Thyroid gland (tissue), 4 donors: Measurements from ENCODE around the gene SLC8A1. TPM values are rescaled to one million over a fixed set of nuclear protein-coding genes. Genes with fewer than 3 reads are reported as not detected.

Experiments
- DNase-seq, 2 donors: peaks; one replicate each; pipeline ENCODE4 v3.0.0-alpha.2; 2019
- H3K27ac ChIP-seq, 3 donors: fragments of 200-600 bp; sonication (generic); 1 replicate in 2 of 3; 2 replicates in 1 of 3; pipeline ENCODE4 v1.5.1; 2016 to 2019; ENCODE audit warnings: mild to moderate bottlenecking in 1 of 3, moderate library complexity in 1 of 3
- H3K27me3 ChIP-seq: fragments of 200-600 bp; sonication (generic); one replicate; pipeline ENCODE4 v1.5.1; 2019
- H3K36me3 ChIP-seq, 2 donors: fragments of 200-600 bp; sonication (generic); one replicate each; pipeline ENCODE4 v1.5.1; 2016 to 2019
- H3K4me1 ChIP-seq, 2 donors: fragments of 200-600 bp; sonication (generic); one replicate each; pipeline ENCODE4 v1.5.1; 2017 to 2019
- H3K4me3 ChIP-seq, 3 donors: fragments of 200-600 bp; sonication (generic); replicated peaks in 1 of 3; 1 replicate in 2 of 3; 2 replicates in 1 of 3; pipeline ENCODE4 v1.5.1; 2016; ENCODE audit warnings: mild to moderate bottlenecking in 1 of 3
- H3K9me3 ChIP-seq: fragments of 200-600 bp; sonication (generic); one replicate; pipeline ENCODE4 v1.5.1; 2017
- POLR2A ChIP-seq, 2 donors: fragments of 450-650 bp; IDR thresholded peaks; one replicate each; pipeline ENCODE4 v1.6.1; 2017; ENCODE audit warnings: antibody characterized with exemption in 2 of 2, mild to moderate bottlenecking in 2 of 2, moderate library complexity in 1 of 2
- WGBS, 2 donors: methylation state at CpG; one replicate each; pipeline ENCODE4 v1.1.5; 2017; 5-methylcytosine and 5-hydroxymethylcytosine counted together
- intact Hi-C: fragments of 100-400 bp; cut with DNase I; formaldehyde crosslinking; loops from one replicate; pipeline ENCODE4 v1.15.1; 2023
- total RNA-seq, 4 donors: library from RNA; depleted of rRNA; stranded (reverse); fragments of >200 nt; gene quantifications; one replicate each; pipeline ENCODE4 v1.2.3, GENCODE V29; 2016
- TF ChIP-seq, protein P1 (sequence below), 6 experiments: fragments of 200-600 bp in 3 of 6; fragments of 450-650 bp in 3 of 6; sonication (generic) in 3 of 6; IDR thresholded peaks; one replicate each; pipeline ENCODE4 v1.5.1; 2016 to 2019; ENCODE audit warnings: antibody characterized with exemption in 6 of 6, mild to moderate bottlenecking in 2 of 6, inconsistent platforms in 1 of 6, moderate library complexity in 1 of 6

The SLC8A1 gene
- total RNA-seq, 4 donors from 2014 or later, result 2.0 to 5.1 (median 4.4) TPM

DNA sequence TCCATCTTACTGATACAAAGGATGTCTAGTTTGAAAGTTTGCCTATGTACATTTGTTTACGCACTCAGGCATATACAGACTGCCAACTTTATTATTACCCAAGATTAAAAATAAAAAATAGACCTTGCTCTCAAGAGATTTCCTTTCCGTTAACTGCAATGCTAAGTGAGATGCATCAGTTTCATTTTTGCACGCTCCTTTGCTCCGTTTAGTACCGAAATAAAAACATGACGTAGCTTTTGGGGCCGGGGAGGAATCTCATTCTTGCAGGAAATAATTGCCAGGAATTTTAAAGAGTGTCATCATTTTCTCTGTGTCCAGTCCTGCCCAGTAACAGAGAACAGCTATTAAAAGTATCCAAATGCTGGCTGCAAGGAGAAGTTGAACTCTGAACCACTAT, 169.5 kb downstream of the SLC8A1 start:
- Histone ChIP-seq H3K9me3 (no peaks in the 10 kb centered on the region), H3K36me3 (no peaks in the 10 kb centered on the region), H3K27me3 (no peaks in the 10 kb centered on the region), H3K27ac (no peak overlapping the region), H3K4me3 (no peak overlapping the region), H3K4me1 (peaks cover 7 to 8% of the 10 kb centered on the region in 2 donors)
- DNase-seq, result no peak
- WGBS, 2 donors, result 60 to 65% methylated on average over 7 of the region's 7 CpGs
- intact Hi-C loops, result no loop called here
- TF ChIP-seq, protein P1, sequence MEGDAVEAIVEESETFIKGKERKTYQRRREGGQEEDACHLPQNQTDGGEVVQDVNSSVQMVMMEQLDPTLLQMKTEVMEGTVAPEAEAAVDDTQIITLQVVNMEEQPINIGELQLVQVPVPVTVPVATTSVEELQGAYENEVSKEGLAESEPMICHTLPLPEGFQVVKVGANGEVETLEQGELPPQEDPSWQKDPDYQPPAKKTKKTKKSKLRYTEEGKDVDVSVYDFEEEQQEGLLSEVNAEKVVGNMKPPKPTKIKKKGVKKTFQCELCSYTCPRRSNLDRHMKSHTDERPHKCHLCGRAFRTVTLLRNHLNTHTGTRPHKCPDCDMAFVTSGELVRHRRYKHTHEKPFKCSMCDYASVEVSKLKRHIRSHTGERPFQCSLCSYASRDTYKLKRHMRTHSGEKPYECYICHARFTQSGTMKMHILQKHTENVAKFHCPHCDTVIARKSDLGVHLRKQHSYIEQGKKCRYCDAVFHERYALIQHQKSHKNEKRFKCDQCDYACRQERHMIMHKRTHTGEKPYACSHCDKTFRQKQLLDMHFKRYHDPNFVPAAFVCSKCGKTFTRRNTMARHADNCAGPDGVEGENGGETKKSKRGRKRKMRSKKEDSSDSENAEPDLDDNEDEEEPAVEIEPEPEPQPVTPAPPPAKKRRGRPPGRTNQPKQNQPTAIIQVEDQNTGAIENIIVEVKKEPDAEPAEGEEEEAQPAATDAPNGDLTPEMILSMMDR (IDR thresholded peaks at IDR 0.05), result no peak
- TF ChIP-seq POLR2A (IDR thresholded peaks at IDR 0.05), result no peak

DNA sequence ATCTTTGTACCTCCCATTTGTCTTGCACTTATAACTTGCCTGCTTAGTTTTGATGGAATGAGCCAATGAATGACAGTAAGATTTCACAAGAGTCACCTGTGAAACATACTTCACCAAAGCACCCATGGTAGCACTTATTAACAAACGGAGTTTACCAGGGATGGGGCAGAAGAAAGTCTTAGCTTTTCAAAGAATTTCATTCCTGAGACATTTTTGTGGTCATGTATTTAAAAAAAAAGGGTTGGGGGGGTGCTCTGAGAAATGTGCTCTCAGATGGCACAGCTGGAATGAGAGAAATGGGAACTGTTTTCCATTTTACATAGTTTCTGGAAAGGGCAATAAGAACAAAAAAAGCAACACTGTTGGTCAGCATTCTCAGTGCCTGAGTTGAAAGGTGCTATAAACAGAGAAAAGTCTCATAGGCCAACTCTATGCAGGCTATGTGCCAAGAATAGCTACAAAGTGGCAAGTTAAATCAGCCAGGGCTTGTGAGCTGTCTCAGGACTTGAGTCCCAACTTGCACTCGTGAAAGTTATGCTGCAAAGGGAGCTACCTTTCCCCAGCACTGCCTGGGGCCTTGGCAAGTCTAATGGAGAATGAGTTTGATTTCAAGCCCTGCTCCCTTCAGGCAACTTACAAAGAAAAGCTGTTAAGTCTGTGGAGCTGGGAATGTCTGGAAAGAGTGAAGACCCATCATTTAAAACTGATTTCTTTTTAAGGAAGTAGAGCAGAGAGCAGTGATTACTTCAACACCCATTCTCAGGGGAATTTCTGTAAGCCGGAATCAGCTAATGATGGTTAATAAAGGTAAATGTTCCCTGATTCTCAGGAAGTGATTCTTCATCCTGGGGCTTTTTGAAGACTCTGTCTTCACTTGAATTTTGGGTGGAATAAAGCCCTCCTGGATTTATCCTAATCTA, 170.6 kb downstream of the SLC8A1 start:
- Histone ChIP-seq H3K4me1 (peaks cover 7 to 8% of the 10 kb centered on the region in 2 donors), H3K4me3 (no peak overlapping the region), H3K27me3 (no peaks in the 10 kb centered on the region), H3K27ac (peak overlapping the region in 1 of 3 donors; percentile 13), H3K36me3 (no peaks in the 10 kb centered on the region), H3K9me3 (no peaks in the 10 kb centered on the region)
- TF ChIP-seq, protein P1 (IDR thresholded peaks at IDR 0.05), result no peak
- no peak for TF ChIP-seq POLR2A (IDR thresholded peaks at IDR 0.05)
- peak; percentile 37 to 45 for DNase-seq
- intact Hi-C loops, result no loop called here
- 48 to 56% methylated on average over 3 of the region's 3 CpGs for WGBS, 2 donors

DNA sequence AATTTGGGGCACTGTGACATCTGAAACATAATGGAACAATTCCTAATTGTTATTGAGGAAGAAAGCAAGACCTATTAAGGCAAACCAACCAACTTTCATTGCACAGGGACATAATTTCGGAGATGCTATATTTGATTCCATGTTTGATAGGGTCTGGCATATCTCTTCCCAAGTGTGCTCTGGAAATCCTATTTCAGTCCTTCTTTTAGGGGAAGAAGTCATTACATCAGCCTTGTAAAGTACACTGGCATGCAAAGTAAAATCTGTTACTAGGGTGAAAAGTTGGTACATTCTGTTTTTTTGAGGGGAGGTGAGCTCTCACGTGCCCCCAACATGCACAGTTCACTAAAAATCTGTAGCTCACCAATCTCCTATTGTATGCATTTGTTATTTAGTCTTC, 172.4 kb downstream of the SLC8A1 start:
- no peaks in the 10 kb centered on the region for H3K9me3 ChIP-seq
- H3K4me3 ChIP-seq, result no peak overlapping the region
- intact Hi-C loops, result no loop called here
- H3K27me3 ChIP-seq, result no peaks in the 10 kb centered on the region
- no peak for DNase-seq
- 95 to 97% methylated on average over 2 of the region's 2 CpGs for WGBS, 2 donors
- no peaks in the 10 kb centered on the region for H3K36me3 ChIP-seq
- TF ChIP-seq POLR2A (IDR thresholded peaks at IDR 0.05), result no peak
- TF ChIP-seq, protein P1 (IDR thresholded peaks at IDR 0.05), result no peak
- H3K27ac ChIP-seq, result no peak overlapping the region
- H3K4me1 ChIP-seq, result peaks cover 7 to 8% of the 10 kb centered on the region in 2 donors

DNA sequence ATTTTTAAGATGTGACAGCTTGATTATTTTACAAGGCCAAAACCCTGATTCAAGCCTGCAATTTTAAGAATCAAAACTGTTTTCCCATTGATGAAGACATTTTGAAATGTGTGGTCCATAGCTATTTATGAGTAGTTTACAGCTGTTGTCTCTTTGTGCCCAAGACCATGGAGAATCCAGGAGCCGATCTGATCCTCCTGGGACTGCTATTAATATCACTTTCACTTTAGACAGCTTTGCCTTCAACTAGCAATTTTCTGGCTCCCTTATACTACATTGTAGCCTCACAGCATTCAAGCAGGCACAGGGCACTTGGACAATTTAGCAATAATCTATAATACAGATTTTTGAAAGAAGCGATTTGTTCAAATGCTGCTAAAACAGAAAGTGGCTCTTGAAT, 172.9 kb downstream of the SLC8A1 start:
- H3K27me3 ChIP-seq, result no peaks in the 10 kb centered on the region
- no peak overlapping the region for H3K27ac ChIP-seq
- no peak for DNase-seq
- H3K36me3 ChIP-seq, result no peaks in the 10 kb centered on the region
- H3K4me3 ChIP-seq, result no peak overlapping the region
- H3K4me1 ChIP-seq, result peaks cover 7 to 8% of the 10 kb centered on the region in 2 donors
- 60 to 63% methylated on average over 2 of the region's 2 CpGs for WGBS, 2 donors
- intact Hi-C loops, result no loop called here
- TF ChIP-seq POLR2A (IDR thresholded peaks at IDR 0.05), result no peak
- TF ChIP-seq, protein P1 (IDR thresholded peaks at IDR 0.05), result no peak
- H3K9me3 ChIP-seq, result no peaks in the 10 kb centered on the region

DNA sequence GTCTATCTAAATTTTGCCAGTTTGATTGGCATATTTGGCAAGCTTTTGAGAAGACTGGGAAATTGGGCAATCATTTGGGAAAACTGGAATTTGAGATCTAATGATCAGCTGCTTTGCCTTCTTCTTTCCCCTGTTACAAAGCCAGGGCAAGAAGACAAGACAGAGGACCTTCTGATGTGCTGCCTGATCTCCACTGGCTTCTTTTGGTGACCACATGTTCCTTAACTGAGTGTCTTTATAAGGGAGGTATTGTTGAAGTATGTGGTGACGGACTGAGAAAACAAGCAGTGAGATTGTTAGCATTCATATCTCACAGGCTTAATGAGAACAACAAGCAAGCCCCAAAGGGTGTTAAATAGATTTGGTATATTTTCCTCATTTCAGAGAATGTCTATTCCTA, 175.8 kb downstream of the SLC8A1 start:
- DNase-seq, result no peak
- Histone ChIP-seq H3K27ac (no peak overlapping the region), H3K36me3 (no peaks in the 10 kb centered on the region), H3K9me3 (no peaks in the 10 kb centered on the region), H3K27me3 (no peaks in the 10 kb centered on the region), H3K4me3 (no peak overlapping the region), H3K4me1 (peaks cover 2 to 4% of the 10 kb centered on the region in 2 donors)
- 100% methylated on average over 1 of the region's 1 CpG for WGBS, 2 donors
- no peak for TF ChIP-seq POLR2A (IDR thresholded peaks at IDR 0.05)
- TF ChIP-seq, protein P1 (IDR thresholded peaks at IDR 0.05), result no peak
- intact Hi-C loops, result no loop called here
